ENCODE data around the gene CD22. TPM values are rescaled to one million over a fixed set of nuclear protein-coding genes. Genes with fewer than 3 reads are reported as not detected.

The CD22 gene
- total RNA-seq, 1 donor, result not detected

DNA sequence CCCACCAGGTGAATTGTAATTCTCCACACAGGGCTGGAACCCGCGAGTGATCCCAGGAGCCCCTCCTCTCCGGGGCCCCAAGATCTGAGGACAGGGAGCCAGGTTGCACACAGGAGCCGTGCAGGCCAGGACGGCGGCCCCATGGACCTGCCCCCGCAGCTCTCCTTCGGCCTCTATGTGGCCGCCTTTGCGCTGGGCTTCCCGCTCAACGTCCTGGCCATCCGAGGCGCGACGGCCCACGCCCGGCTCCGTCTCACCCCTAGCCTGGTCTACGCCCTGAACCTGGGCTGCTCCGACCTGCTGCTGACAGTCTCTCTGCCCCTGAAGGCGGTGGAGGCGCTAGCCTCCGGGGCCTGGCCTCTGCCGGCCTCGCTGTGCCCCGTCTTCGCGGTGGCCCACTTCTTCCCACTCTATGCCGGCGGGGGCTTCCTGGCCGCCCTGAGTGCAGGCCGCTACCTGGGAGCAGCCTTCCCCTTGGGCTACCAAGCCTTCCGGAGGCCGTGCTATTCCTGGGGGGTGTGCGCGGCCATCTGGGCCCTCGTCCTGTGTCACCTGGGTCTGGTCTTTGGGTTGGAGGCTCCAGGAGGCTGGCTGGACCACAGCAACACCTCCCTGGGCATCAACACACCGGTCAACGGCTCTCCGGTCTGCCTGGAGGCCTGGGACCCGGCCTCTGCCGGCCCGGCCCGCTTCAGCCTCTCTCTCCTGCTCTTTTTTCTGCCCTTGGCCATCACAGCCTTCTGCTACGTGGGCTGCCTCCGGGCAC is 22.6 kb downstream of the CD22 start:
- Histone ChIP-seq H3K4me2 (ENCODE audit: insufficient read depth, low read length) (no peak overlapping the region), H3K9me3 (ENCODE audit: low read depth, low read length) (no peaks in the 10 kb centered on the region), H3K27me3 (ENCODE audit: insufficient read depth, low read length) (peaks cover 5% of the 10 kb centered on the region), H3K27ac (ENCODE audit: low read depth, low read length) (no peak overlapping the region), H3K4me3 (ENCODE audit: insufficient read depth, low read length) (no peak overlapping the region), H4K20me1 (ENCODE audit: insufficient read depth, low read length) (no peaks in the 10 kb centered on the region), H3K79me2 (ENCODE audit: insufficient read depth, low read length) (no peaks in the 10 kb centered on the region), H2AFZ (ENCODE audit: low read length) (no peak overlapping the region), H3K36me3 (ENCODE audit: insufficient read depth, low read length) (no peaks in the 10 kb centered on the region), H3K4me1 (ENCODE audit: insufficient read depth, low read length) (no peaks in the 10 kb centered on the region)
- TF ChIP-seq, protein P1, sequence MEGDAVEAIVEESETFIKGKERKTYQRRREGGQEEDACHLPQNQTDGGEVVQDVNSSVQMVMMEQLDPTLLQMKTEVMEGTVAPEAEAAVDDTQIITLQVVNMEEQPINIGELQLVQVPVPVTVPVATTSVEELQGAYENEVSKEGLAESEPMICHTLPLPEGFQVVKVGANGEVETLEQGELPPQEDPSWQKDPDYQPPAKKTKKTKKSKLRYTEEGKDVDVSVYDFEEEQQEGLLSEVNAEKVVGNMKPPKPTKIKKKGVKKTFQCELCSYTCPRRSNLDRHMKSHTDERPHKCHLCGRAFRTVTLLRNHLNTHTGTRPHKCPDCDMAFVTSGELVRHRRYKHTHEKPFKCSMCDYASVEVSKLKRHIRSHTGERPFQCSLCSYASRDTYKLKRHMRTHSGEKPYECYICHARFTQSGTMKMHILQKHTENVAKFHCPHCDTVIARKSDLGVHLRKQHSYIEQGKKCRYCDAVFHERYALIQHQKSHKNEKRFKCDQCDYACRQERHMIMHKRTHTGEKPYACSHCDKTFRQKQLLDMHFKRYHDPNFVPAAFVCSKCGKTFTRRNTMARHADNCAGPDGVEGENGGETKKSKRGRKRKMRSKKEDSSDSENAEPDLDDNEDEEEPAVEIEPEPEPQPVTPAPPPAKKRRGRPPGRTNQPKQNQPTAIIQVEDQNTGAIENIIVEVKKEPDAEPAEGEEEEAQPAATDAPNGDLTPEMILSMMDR (IDR thresholded peaks at IDR 0.05; ENCODE audit: extremely low read depth, low read depth, low read length), result no peak
- no peak for DNase-seq (ENCODE audit: insufficient read length, low spot score, missing footprints)

DNA sequence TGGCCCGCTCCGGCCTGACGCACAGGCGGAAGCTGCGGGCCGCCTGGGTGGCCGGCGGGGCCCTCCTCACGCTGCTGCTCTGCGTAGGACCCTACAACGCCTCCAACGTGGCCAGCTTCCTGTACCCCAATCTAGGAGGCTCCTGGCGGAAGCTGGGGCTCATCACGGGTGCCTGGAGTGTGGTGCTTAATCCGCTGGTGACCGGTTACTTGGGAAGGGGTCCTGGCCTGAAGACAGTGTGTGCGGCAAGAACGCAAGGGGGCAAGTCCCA is 23.1 kb downstream of the CD22 start:
- Histone ChIP-seq H3K4me1 (ENCODE audit: insufficient read depth, low read length) (no peaks in the 10 kb centered on the region), H3K27me3 (ENCODE audit: insufficient read depth, low read length) (peaks cover 5% of the 10 kb centered on the region), H2AFZ (ENCODE audit: low read length) (no peak overlapping the region), H3K27ac (ENCODE audit: low read depth, low read length) (no peak overlapping the region), H3K36me3 (ENCODE audit: insufficient read depth, low read length) (no peaks in the 10 kb centered on the region), H3K9me3 (ENCODE audit: low read depth, low read length) (no peaks in the 10 kb centered on the region), H3K4me2 (ENCODE audit: insufficient read depth, low read length) (no peak overlapping the region), H3K4me3 (ENCODE audit: insufficient read depth, low read length) (no peak overlapping the region), H3K79me2 (ENCODE audit: insufficient read depth, low read length) (no peaks in the 10 kb centered on the region), H4K20me1 (ENCODE audit: insufficient read depth, low read length) (no peaks in the 10 kb centered on the region)
- TF ChIP-seq, protein P1 (IDR thresholded peaks at IDR 0.05; ENCODE audit: extremely low read depth, low read depth, low read length), result no peak
- no peak for DNase-seq (ENCODE audit: insufficient read length, low spot score, missing footprints)

DNA sequence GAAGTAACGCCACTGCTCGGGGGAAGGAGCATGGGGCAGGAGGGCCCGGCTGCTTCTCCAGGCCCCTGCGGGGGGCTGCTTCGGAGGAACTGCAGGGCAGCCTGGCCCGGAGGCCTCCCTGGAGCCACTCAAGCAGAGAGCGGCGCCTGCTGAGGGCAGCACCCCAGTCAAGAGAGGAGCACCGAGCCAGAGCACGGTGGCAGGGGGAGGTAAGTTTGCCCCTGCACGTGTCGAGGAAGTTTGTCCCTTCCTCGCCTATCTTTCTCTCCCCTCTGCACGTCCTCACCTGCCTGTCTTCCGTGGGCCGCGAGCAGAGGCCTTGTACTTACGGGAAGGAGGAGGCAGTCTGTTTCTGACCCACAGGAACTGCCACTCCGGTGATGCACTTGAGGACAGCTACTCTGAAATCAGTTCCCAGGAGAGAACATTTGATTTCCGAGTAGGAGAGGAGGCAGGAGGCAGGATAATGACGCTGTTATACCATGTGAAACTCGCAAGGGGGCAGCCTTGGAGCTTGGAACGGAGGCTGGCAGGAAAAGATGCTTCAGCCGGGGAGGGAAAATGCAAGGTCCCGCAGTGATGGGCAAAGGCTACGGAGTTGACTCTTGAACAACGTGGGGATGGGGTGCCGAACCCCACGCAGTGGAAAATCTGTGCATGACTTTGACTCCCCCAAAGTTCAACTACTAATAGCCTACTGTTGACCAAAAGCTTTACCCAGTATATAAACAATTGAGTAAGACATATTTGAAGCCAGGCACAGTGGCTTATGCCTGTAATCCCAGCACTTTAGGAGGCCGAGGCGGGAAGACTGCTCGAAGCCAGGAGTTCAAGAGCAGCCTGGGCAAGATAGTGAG is 23.7 kb downstream of the CD22 start:
- Histone ChIP-seq H3K4me3 (ENCODE audit: insufficient read depth, low read length) (no peak overlapping the region), H3K36me3 (ENCODE audit: insufficient read depth, low read length) (no peaks in the 10 kb centered on the region), H3K27ac (ENCODE audit: low read depth, low read length) (no peak overlapping the region), H4K20me1 (ENCODE audit: insufficient read depth, low read length) (no peaks in the 10 kb centered on the region), H3K4me2 (ENCODE audit: insufficient read depth, low read length) (no peak overlapping the region), H3K9me3 (ENCODE audit: low read depth, low read length) (no peaks in the 10 kb centered on the region), H3K27me3 (ENCODE audit: insufficient read depth, low read length) (peaks cover 6% of the 10 kb centered on the region), H2AFZ (ENCODE audit: low read length) (no peak overlapping the region), H3K79me2 (ENCODE audit: insufficient read depth, low read length) (no peaks in the 10 kb centered on the region), H3K4me1 (ENCODE audit: insufficient read depth, low read length) (no peaks in the 10 kb centered on the region)
- TF ChIP-seq, protein P1 (IDR thresholded peaks at IDR 0.05; ENCODE audit: extremely low read depth, low read depth, low read length), result peak; percentile 84
- peak; percentile 99 for DNase-seq (ENCODE audit: insufficient read length, low spot score, missing footprints)

DNA sequence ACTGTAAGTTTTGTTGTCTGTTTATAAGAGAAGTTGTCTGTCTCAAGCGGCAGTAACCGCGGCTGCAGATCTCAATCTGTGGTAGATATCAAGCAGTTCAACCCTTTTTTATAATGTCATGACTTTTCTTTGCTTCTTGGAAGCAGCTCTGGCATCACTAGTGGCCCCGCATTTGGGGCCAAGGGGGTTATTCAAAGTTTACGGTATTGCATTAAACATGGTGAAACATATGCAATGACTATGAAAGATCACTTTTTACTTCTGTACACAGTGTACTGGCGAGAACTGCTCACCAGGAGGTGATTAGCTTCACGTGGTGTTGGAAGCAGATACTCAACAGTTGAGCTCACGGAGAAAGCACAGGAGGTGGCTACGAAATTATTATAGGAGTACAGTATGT is 24.6 kb downstream of the CD22 start:
- H3K4me1 ChIP-seq (ENCODE audit: insufficient read depth, low read length), result no peaks in the 10 kb centered on the region
- no peak overlapping the region for H2AFZ ChIP-seq (ENCODE audit: low read length)
- peaks cover 11% of the 10 kb centered on the region for H3K27me3 ChIP-seq (ENCODE audit: insufficient read depth, low read length)
- H3K36me3 ChIP-seq (ENCODE audit: insufficient read depth, low read length), result no peaks in the 10 kb centered on the region
- no peak overlapping the region for H3K27ac ChIP-seq (ENCODE audit: low read depth, low read length)
- no peak overlapping the region for H3K4me2 ChIP-seq (ENCODE audit: insufficient read depth, low read length)
- H3K79me2 ChIP-seq (ENCODE audit: insufficient read depth, low read length), result no peaks in the 10 kb centered on the region
- no peaks in the 10 kb centered on the region for H4K20me1 ChIP-seq (ENCODE audit: insufficient read depth, low read length)
- H3K4me3 ChIP-seq (ENCODE audit: insufficient read depth, low read length), result no peak overlapping the region
- H3K9me3 ChIP-seq (ENCODE audit: low read depth, low read length), result no peaks in the 10 kb centered on the region
- TF ChIP-seq, protein P1 (IDR thresholded peaks at IDR 0.05; ENCODE audit: extremely low read depth, low read depth, low read length), result no peak
- DNase-seq (ENCODE audit: insufficient read length, low spot score, missing footprints), result no peak
